Measurements from ENCODE around the gene P4HA3.
"Not testable (repeated sequence)": the region's sequence is repeated elsewhere in the genome, so short reads cannot be mapped to it uniquely, and the experiment has no call there.

Gene P4HA3

GRCh38 chr11:74311352-74311926 lies at the start of gene P4HA3:
TSS of gene P4HA3 (minus strand) at chr11:74311640. CDS start at chr11:74311611, 29 bp downstream.
- peak; percentile 56 for DNase-seq

GRCh38 chr11:74357449-74357848 lies 46.0 kb upstream of the P4HA3 start:
- DNase-seq, result no peak

GRCh38 chr11:74355626-74356025 lies 44.2 kb upstream of the P4HA3 start:
- no peak for DNase-seq

- DNase-seq, result no peak
Observed at GRCh38 chr11:74354036-74354435, 42.6 kb upstream of the P4HA3 start.

- no peak for DNase-seq
Observed at GRCh38 chr11:74347381-74347780, 35.9 kb upstream of the P4HA3 start.

- DNase-seq, result no peak
Observed at GRCh38 chr11:74345420-74345819, 34.0 kb upstream of the P4HA3 start.

GRCh38 chr11:74341921-74342320 lies 30.5 kb upstream of the P4HA3 start:
- no peak for DNase-seq

- no peak for DNase-seq
Observed at GRCh38 chr11:74339619-74340018, 28.2 kb upstream of the P4HA3 start.

- DNase-seq, result no peak
Observed at GRCh38 chr11:74338963-74339362, 27.5 kb upstream of the P4HA3 start.

GRCh38 chr11:74333193-74333592 lies 21.8 kb upstream of the P4HA3 start:
- DNase-seq, result no peak

GRCh38 chr11:74332291-74332690 lies 20.9 kb upstream of the P4HA3 start:
- no peak for DNase-seq

- not testable (repeated sequence) for DNase-seq
Observed at GRCh38 chr11:74331000-74331399, 19.6 kb upstream of the P4HA3 start.

GRCh38 chr11:74330075-74330858 lies 18.8 kb upstream of the P4HA3 start:
- no peak for DNase-seq

GRCh38 chr11:74327076-74327475 lies 15.6 kb upstream of the P4HA3 start:
- no peak for DNase-seq

GRCh38 chr11:74326665-74327064 lies 15.2 kb upstream of the P4HA3 start:
- no peak for DNase-seq

GRCh38 chr11:74325649-74326645 lies 14.5 kb upstream of the P4HA3 start:
- DNase-seq, result no peak

- no peak for DNase-seq
Observed at GRCh38 chr11:74322667-74323066, 11.2 kb upstream of the P4HA3 start.

- no peak for DNase-seq
Observed at GRCh38 chr11:74321487-74322188, 10.2 kb upstream of the P4HA3 start.

GRCh38 chr11:74320538-74320937 lies 9.1 kb upstream of the P4HA3 start:
- DNase-seq, result no peak

GRCh38 chr11:74319139-74319816 lies 7.8 kb upstream of the P4HA3 start:
- DNase-seq, result no peak

GRCh38 chr11:74318241-74318932 lies 6.9 kb upstream of the P4HA3 start:
- no peak for DNase-seq

Data from retina (tissue), 1 donor.